B cell (primary cell): ENCODE data around the gene ZNF688.

Source experiments
- CTCF ChIP-seq: fragments of 200-600 bp; IDR thresholded peaks from one replicate; pipeline ENCODE4 v1.8.0; 2022; ENCODE audit warnings: antibody characterized with exemption, mild to moderate bottlenecking
- EZH2 ChIP-seq: IDR thresholded peaks from 2 replicates; pipeline ENCODE4 v1.6.1; 2012; ENCODE audit warnings: borderline replicate concordance, low read depth, mild to moderate bottlenecking, moderate library complexity, low read length; ENCODE audit not compliant: insufficient read depth, poor library complexity, severe bottlenecking

GRCh38 chr16:30588651-30589050 is 17.1 kb upstream of the ZNF688 start:
- TF ChIP-seq CTCF (no peak), EZH2 (no peak)
